Mesenteric fat pad (tissue), 1 donor: ENCODE data around the gene DENND6A. TPM values are rescaled to one million over a fixed set of nuclear protein-coding genes. Genes with fewer than 3 reads are reported as not detected.
"Not testable (repeated sequence)": the region's sequence is repeated elsewhere in the genome, so short reads cannot be mapped to it uniquely, and the experiment has no call there.

Experiments
- DNase-seq: peaks from one replicate; pipeline ENCODE4 v3.0.0-alpha.2; 2020; ENCODE audit warnings: low spot score
- long read RNA-seq: library from polyadenylated mRNA; unstranded; transcript quantifications from one replicate; pipeline ENCODE4 v2.0.0, GENCODE V29; 2020
- total RNA-seq: library from RNA; stranded (reverse); fragmentation: NEBNext Ultra II Directional; extraction: Animal tissue kit (Norgen Biotek cat#: 25700); gene quantifications from one replicate; pipeline ENCODE4 v1.2.1, GENCODE V29; 2021
- donor health status: DM: yes; HTN: yes; CAD: no.

The DENND6A gene, protein sequence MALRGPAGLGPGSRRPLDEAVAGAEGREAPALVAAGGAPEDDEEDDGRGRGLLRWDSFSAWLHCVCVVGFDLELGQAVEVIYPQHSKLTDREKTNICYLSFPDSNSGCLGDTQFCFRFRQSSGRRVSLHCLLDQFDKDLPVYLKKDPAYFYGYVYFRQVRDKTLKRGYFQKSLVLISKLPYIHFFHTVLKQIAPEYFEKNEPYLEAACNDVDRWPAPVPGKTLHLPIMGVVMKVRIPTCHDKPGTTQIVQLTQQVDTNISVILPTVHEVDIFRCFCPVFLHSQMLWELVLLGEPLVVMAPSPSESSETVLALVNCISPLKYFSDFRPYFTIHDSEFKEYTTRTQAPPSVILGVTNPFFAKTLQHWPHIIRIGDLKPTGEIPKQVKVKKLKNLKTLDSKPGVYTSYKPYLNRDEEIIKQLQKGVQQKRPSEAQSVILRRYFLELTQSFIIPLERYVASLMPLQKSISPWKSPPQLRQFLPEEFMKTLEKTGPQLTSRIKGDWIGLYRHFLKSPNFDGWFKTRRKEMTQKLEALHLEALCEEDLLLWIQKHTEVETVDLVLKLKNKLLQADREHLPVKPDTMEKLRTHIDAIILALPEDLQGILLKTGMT
- 30.9 TPM for total RNA-seq
- long read RNA-seq, partial matches to known transcripts = 8 of 16 reads
- long read RNA-seq, other reads (novel, unspliced or antisense) = 7 of 16 reads

- DNase-seq = peak; percentile 99
Measured at GRCh38 chr3:57692396-57693147, at the start of gene DENND6A. Gene DENND6A (minus strand): TSS chr3:57693077. CDS start chr3:57693018, 59 bp downstream.

GRCh38 chr3:57740027-57740426 lies 47.1 kb upstream of the DENND6A start:
- no peak for DNase-seq

DNA sequence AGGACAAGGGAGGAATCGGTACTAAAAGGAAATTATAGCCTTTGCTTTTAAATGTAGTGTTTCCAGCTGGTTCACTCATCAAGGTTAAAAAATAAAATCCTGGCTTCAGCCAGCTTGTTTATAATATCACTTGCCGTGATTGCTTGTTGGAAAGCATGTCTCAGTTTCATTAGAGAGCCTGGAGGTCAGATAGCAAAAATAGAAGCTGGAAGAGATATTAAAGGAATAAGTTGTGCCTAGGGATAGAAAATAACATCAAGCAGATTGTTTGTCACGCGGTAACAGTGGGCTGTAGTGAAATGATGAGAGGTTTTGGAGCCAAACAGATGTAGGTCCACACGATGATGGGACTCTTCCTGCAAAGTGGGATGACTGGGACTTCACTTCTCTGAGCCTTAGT lies 45.5 kb upstream of the DENND6A start:
- no peak for DNase-seq

DNA sequence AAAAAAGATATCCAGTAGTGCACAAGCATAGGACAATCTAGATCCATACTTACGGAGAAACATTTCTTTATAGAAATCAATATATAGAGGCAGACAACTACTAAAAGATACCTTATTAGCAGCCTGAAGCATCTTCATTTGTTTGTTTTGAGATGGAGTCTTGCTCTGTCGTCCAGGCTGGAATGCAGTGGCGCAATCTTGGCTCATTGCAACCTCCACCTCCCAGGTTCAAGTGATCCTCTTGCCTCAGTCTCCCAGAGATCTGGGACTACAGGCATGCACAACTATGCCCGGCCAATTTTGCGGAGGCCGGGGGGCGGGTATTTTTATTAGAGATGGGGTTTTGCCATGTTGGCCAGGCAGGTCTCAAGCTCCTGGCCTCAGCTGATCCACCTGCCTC lies 45.0 kb upstream of the DENND6A start:
- no peak for DNase-seq

- no peak for DNase-seq
Measured at GRCh38 chr3:57735405-57735804, 42.5 kb upstream of the DENND6A start.

GRCh38 chr3:57733790-57734189 lies 40.9 kb upstream of the DENND6A start:
- no peak for DNase-seq

- no peak for DNase-seq
Measured at GRCh38 chr3:57731311-57731710, 38.4 kb upstream of the DENND6A start.

GRCh38 chr3:57730682-57731081 lies 37.8 kb upstream of the DENND6A start:
- DNase-seq = no peak

DNA sequence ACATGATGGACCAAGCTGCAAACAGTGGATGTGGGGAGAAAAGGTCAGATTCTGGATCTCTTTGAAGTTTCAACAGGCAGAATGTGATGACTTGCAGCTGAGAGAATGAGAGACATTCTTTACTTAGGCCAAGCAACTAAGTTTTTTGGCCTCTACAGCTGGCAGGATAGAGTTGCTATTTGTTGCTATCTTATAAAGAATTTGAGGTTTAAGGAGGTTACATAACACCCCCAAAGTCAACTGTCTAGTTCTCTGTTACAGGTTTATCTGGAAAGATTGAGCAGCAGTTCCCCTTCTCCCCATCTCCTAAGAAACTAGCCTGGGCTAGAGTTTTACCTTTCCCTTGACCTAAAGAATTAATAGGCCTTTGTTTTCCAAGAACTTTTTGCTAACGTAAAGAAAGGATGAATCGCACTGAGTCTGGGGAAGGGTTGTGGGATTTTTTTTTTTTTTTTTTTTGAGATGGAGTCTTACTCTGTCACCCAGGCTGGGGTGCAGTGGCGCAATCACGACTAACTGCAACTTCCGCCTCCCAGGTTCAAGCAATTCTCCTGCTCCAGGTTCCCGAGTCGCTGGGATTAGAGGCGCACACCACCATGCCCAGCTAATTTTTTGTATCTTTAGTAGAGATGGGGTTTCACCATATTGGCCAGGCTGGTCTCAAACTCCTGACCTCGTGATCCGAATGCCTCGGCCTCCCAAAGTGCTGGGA lies 36.6 kb upstream of the DENND6A start:
- no peak for DNase-seq

- DNase-seq = no peak
Measured at GRCh38 chr3:57727106-57727505, 34.2 kb upstream of the DENND6A start.

DNA sequence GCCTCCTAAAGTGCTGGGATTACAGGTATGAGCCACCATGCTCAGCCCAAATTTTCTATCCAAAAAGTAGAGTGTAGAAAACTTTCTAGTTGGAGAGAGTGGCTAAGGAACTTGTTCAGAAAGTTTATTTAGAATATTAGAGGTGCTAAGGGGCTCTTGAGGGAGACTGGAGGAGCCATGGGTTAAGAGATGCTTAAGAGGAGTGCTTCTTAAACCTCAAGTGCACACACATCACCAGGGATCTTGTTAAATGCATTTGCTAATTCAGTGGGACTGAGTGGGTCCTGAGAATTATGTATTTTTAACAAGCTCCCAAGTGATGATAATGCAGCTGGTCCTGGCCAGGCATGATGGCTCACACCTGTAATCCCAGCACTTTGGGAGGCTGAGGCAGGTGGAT lies 33.5 kb upstream of the DENND6A start:
- no peak for DNase-seq

DNA sequence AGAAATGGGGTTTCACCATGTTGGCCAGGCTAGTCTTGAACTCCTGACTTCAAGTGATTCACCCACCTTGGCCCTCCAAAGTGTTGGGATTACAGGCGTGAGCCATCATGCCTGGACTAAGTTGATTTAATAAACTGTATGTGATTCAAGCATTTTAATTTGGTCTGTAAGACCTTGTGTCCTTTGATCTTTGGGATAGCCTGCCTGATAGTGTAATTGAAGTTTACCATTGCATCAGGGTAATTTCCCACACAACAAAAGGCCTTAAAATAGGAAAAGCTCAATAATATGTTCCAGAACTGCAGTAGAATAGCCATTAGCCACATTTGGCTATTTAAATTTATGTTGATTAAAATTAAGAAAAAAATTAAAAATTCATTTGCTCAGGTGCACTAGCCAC lies 25.2 kb upstream of the DENND6A start:
- DNase-seq = no peak

DNA sequence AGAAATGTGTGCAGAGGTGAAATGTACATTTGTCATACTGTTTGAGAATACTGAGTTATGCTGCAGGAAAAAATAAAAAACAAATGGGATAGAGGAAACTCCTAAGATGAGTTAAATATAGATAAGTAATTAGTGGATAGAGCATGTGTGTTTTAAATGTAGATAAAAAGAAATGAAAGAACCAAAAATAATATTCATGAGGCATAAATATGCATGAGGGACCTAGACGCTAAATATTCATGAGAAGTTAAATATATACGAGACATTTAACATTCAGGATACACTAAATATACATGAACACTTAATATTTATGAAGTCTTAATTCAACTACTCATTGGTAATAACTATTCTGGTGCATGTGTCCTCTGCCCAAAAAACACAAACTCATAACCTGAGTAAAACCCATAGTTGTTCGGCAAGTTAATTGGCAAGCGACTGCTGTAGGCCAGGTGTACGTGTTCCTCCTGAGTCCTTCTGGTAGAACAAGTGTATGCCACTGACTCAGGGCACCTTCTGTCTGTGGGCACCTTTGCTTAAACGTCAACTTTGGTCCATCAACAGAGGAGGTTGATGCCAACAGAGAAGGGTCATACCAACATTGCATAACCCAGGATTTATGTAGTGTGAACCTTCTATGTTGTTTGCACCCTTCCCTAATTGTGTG lies 24.5 kb upstream of the DENND6A start:
- DNase-seq = no peak

- DNase-seq = no peak
Measured at GRCh38 chr3:57715686-57716085, 22.8 kb upstream of the DENND6A start.

GRCh38 chr3:57709559-57709958 lies 16.7 kb upstream of the DENND6A start:
- no peak for DNase-seq

DNA sequence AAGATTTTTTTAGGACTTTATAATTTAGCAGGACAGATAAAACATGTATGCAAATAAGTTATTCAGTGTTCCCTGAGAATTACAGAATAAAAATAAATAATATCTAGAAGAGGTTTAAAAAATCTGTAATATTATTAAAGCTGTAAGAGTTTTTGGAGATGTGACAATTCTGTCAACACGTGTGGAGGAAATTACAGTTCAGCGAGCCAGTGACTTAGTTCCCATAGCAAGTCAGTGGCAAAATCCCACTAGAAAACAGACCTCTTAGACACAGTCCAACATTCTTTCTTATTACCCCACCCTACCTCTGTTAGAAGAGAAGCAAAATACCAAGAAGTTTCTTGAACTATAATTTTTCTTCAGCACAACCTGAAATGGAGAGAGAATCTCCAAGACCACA lies 16.2 kb upstream of the DENND6A start:
- no peak for DNase-seq

- no peak for DNase-seq
Measured at GRCh38 chr3:57706462-57706861, 13.6 kb upstream of the DENND6A start.

DNA sequence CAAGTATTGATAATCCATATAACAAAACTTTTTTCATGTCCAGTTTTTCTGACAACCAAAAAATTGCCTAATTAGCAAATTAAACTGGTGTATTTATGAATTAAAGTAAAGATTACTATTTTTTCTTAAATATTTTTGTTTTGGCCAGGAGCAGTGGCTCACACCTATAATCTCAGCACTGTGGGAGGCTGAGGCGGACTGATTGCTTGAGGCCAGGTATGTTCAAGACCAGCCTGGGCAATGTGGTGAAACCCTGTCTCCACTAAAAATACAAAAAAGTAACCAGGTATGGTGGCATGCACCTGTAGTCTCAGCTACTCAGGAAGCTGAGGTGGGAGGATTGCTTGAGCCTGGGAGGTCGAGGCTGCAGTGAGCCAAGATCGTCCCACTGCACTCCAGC lies 12.5 kb upstream of the DENND6A start:
- DNase-seq = not testable (repeated sequence)

DNA sequence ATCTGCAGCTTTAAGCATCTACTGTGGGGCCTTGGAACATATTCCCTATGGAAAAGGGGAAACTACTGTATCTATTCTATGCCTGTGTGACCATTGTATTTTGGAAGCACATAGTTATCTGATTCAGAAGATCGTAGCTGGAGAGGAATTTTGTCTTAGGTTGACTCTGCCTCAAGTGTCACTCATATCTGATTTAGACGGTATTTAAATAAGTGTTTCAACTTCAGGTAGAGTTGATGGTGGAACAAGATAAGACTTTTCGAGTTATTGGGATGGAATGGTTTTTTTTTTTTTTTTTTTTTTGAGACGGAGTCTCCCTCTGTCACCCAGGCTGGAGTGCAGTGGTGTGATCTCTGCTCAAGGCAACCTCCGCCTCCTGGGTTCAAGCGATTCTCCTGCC lies 8.9 kb upstream of the DENND6A start:
- no peak for DNase-seq

DNA sequence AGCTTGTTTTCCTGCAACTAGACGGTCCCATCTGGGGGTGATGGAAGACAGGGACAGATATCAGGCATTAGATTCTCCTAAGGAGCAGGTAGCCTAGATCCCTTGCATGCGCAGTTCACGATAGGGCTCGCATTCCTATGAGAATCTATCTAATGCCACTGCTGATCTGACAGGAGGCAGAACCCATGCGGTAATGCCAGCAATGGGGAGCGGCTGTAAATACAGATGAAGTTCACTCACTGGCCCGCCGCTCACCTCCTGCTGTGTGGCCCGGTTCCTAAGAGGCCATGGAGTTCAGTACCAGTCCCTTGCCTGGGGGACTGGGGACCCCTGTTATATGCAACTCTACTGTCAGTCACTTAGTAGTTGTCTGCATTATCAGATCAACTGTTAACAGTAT lies 7.9 kb upstream of the DENND6A start:
- no peak for DNase-seq

DNA sequence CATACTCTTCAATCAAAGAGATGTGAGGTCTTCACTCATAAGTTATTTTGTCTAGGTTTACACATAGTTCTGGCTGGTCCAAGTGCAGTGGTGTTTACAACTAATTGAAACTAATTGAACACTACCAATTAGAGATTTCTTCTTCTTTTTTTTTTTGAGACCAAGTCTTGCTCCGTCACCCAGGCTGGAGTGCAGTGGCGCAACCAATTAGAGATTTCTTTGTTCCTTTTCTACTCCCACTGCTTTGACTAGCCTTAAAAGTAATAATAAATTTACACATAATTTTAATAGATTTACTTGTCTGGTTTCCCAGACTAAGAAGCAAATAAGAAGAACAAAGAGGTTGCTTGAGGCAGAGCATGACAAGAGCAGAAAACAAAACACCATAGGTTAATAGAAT lies 6.7 kb upstream of the DENND6A start:
- DNase-seq = no peak
